ENCODE results near the gene SLC5A10.
"Not testable (repeated sequence)": the region's sequence is repeated elsewhere in the genome, so short reads cannot be mapped to it uniquely, and the experiment has no call there.

SLC5A10 gene

GRCh38 chr17:19019041-19019941 is 67.3 kb downstream of the SLC5A10 start:
- no peak for DNase-seq (ENCODE audit: low spot score)

- DNase-seq (ENCODE audit: low spot score): no peak
Measured at GRCh38 chr17:19020016-19020415, 68.1 kb downstream of the SLC5A10 start.

- DNase-seq (ENCODE audit: low spot score): not testable (repeated sequence)
Measured at GRCh38 chr17:19021011-19021621, 69.2 kb downstream of the SLC5A10 start.

DNA sequence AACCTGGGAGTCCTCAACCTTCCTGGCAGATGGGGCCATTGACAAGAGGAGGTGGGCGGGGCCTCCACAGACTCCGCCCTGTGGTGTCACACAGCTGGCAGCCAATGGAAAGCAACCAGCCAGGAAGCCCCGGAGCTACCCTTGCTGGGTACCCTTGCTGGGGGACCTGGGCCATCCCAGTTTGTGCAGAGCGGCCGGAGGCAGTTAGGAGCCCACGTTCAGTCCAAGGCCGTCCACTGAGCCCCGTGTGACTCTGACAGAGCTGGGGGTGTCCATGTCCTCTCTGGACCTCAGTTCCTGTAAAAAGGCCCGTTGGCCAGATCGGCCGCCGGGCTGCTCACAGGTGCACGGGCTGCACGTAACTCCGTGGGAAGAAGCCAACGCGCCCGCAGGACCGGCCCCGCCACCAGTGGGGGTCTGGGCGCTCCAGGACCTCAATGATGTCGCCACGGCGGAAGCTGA is 69.7 kb downstream of the SLC5A10 start:
- no peak for DNase-seq (ENCODE audit: low spot score)

DNA sequence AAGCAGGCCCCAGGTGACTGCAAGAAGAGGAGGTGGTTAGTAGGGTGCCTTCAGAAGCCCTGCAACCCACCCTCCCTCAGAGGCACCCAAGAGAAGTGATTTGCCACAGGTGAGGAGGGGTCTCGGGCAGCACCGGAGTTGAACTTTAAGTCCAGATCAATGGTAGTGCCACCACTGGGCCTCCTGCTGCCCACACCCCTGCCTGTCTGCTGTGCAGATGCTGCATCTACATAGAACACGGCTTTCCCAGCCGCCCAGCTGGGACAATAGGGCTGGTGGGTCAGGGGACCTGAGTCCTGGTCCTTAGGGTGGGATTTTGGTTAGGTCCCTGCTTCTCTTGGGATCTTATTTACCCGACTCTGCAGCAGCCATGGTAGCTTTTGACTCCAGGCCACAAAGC is 70.2 kb downstream of the SLC5A10 start:
- DNase-seq (ENCODE audit: low spot score): no peak

DNA sequence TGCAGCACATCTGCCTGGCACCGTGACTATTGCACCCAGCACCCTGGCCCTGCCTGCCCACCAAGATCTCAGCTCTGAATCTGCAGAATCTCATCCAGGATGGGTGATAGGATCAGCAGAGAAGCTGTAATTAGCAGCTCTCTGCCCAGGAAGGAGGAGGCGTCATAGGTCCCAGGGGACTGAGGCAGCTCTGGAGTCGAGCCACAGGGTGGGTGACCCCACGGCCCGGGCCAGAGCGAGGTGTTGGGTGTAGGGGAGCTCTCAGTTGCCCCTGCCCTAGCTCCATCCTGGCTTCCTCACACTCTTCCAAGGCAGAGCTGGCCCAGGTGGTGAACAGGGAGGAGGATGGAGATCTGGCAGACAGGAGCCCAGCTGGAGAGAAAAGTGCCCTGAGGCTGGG is 70.8 kb downstream of the SLC5A10 start:
- DNase-seq (ENCODE audit: low spot score): no peak

DNA sequence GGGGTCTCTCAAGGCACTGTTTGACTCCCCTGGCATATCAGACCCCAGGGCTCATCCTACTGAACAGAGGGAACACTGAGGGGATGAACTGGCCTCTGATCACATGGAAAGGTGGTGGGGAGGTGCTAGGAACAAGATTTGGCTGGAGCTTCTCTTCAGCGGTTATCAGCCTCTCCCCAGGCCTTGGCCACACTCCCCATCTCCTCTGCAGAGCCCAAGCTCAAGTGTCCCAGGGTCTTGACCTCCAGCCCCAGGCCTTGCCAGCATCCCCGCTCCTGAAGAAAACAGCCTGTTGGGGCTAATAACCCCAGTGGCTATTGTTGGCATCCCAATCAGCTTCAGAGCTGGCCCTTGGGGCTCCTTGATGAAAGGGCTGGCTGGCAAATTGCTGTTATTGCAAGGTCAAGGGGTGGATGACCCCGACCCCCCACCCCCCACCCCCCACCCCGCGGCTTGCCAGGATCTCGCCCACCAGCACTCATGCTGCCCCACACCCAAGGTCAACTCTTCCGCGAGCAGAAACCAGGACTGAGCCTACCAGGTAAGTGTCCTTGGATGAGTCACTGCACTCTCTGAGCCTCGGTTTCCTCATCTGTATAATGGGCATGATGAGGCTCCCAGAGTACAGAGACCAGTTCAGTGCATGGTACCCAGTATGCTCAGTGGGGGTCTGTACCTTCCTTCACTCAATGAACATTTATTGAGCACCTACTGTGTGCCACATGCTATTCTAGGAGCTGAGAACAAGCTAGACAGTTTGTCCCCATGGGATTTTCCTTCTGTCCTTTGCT is 71.4 kb downstream of the SLC5A10 start:
- DNase-seq (ENCODE audit: low spot score): no peak

DNA sequence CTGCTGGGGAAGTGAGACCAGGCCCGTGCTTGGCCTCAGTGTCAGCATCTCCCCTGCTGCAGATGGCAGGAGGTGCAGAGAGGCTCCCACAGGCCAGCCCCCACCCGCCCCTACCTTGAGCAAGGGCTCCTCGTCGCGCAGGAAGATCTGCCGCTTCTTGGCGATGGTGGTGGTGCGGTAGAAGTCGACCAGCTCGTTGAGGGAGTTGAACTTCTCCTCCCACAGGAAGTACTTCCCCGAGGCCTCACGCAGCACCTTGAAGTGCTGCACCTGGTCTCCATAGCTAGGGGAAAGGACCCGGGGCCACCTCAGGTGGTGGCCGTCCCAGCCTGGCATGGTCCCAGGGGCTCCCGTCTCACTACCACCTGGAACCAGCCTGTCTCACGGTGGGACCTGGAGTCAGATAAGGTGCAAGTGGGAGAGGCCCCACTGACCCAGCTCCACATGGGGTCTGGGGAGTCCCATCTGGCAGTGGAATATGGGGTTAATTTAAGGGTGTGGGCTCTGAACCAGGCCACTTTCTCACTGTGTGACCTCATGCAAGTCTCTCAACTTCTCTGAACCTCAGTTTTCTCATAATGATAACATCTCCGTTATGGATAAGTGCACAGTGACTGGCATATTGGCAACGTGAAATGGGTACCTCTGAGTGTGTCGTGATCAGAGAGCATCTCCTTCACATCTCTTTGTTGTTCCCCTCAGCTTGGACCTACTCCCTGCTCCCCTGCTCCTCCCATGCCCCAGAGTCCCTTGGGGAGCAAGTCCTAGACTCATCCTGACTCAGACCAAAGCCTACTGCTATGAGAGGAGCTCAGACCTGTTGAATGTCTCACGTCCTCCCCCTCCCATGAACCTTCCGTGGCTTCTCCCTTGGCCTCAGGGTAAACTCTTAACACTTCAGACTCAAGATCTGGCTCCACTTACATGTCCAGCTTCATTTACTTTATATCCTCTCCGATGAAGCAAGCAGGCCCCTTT is 72.4 kb downstream of the SLC5A10 start:
- DNase-seq (ENCODE audit: low spot score): no peak

DNA sequence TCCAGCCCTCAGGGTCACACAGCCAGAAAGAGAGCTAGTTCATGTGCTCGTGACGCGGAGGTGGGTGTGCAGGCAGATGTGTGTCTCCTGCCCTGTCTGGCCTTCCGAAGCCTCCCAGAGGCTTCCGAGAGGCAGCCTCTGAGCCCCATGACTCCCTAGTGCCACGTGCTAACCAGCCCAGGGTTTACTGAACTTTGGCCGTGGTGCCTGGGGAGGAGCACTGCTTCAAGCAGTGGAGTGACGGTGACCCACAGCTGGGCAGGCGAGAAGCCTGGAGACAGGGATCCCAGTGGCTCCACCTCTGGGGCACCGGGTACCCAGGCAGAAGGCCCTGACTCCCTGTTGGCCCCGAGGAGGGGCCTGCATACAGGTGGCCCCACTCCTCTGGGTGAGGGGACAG is 76.7 kb downstream of the SLC5A10 start:
- DNase-seq (ENCODE audit: low spot score): not testable (repeated sequence)

- DNase-seq (ENCODE audit: low spot score): not testable (repeated sequence)
Measured at GRCh38 chr17:19029740-19030139, 77.8 kb downstream of the SLC5A10 start.

DNA sequence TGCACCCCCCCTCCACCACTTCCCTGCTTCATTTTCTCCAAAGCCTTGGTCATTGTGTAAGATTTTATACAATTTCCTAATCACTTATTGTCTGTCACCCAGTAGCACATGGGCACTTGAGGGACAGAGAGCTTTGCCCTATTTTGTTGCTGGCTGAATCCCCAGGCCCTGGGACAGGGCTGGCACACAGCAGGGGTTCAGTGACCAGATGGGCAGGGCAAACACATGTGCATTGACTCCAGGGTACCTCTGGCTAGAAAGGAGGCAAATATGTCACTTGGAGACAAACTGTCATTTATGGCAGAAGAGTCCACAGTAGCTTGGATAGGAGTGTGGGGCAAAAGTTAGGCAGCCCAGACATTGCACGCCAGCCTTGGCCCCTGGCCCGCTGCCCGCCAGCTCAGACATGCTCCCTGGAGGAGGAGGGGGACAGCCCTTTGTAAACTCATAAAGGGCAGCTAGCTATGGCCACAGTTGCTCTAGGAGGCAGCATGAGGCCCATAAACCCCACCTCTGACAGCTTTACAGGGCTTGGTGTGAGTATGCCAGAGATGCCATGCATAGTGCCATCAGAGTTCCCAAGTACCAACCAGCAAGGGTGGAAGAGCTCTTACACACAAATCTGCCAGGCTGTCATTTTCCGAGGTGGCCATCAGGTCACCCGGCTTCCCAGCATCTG is 78.9 kb downstream of the SLC5A10 start:
- DNase-seq (ENCODE audit: low spot score): not testable (repeated sequence)

DNA sequence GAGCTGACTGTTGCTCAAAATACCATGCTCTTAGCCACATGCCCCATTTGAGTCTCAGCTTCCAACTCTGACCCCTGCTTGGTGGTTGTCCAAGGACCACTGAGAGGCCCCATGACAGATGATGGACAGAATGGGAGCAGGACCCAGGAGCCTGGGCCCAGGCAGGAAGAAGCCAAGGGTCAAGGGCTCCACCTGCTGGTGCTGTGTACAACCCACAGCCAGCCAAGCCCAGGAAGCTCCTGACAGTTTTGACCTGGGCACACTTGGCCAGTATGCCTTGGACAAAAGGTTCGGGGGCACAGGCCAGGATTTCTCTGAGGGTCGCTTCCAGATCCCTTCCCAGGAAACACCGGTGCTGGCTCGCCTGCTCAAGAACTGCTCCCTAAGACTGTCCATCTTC is 79.8 kb downstream of the SLC5A10 start:
- not testable (repeated sequence) for DNase-seq (ENCODE audit: low spot score)

GRCh38 chr17:19032377-19032988 is 80.5 kb downstream of the SLC5A10 start:
- DNase-seq (ENCODE audit: low spot score): not testable (repeated sequence)

DNA sequence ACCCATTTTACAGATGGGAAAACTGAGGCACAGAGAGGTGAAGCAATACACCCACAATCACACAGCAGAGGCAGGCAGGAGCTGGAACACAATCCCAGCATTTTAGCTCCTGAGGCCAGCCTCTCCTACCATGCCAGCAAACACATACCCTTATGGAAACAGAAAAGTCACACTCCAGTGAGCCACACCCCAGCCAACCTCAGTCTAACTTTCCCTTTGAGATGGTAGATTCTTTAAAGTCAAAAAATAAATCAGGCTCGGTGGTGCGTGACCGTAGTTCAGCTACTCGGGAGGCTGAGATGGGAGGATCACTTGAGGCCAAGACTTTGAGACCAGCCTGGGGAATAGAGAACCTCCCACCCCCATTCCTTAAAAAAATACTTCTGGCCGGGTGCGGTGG is 84.2 kb downstream of the SLC5A10 start:
- DNase-seq (ENCODE audit: low spot score): not testable (repeated sequence)

- DNase-seq (ENCODE audit: low spot score): not testable (repeated sequence)
Measured at GRCh38 chr17:19037547-19037946, 85.6 kb downstream of the SLC5A10 start.

DNA sequence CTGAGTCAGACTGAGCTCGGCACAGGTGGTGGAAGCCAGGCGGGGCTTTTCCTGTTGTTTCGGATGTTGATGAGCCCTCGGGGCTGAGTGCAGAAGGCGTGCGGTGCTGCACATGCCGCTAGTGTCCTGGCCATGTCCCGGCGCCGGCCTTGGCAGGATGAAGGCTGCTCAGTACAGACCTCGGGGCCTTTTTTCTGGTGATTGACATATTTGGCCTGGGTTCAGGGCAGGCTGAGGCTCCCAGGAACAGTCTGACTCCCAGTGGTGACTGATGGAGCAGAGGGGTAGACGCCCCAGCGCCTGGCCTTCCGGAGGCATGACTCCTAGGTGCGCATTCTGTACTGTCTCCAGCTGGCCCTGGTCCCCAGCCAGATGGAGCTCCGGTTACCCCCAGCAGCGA is 86.0 kb downstream of the SLC5A10 start:
- DNase-seq (ENCODE audit: low spot score): not testable (repeated sequence)

DNA sequence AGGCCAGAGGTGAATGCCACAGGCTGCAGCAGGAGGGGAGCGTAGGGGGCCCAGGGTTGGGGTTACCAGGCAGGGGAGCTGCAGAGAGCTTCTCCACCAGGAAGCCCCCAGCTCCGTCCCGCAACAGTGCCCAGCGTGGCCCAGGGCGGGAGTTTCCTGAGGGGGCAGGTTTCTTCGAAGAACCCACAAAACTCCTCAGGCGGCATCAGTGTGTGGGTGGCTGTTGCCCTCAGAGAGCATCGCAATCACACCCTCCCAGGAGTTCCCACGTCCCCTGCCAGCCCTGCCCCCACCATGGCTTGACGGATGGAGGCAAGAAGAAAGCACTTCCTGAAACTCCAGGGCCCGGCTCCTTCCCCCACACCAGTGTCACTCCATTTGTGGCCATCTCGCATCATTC is 86.8 kb downstream of the SLC5A10 start:
- DNase-seq (ENCODE audit: low spot score): not testable (repeated sequence)

DNA sequence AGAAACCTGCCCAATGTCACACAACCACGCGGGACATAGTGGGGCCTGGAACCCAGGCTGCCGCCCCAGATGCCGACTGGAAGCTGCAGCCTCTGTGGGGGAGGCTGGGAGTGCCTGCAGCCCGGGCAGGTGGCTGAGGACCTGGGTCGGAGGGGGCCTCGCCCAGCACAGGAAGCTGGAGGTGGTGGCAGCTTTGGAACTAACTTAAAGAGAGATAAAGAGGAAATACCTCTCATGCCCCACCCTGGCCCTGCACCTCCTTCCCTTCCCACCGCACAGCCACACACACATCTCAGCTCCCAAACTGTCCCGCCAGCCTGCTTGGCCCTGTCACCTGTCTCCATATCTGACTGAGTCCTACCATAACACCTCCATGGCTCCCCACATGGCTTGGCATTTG is 88.4 kb downstream of the SLC5A10 start:
- not testable (repeated sequence) for DNase-seq (ENCODE audit: low spot score)

DNA sequence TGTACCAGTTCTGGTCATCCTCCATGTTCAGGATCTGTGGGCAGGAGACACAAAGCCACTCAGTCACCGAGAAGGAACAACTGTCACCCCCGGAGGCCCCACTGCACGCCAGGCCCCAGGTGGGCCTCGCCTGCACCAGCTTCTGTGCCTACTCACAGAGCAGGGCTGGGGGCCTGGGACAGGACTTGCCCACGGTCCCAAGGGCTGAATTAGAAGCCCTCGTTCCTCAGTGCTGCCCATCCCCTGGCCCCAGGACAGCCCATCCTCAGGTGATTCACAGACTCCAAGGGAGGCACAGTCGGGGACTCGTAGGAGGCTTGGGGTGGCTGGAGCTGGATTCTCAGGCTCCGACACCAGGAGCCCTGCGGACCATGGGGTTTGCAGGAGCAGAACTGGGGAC is 89.9 kb downstream of the SLC5A10 start:
- DNase-seq (ENCODE audit: low spot score): not testable (repeated sequence)

- DNase-seq (ENCODE audit: low spot score): not testable (repeated sequence)
Measured at GRCh38 chr17:19042369-19042768, 90.4 kb downstream of the SLC5A10 start.

All from globus pallidus (tissue), 1 donor.